Endothelial cell (in vitro differentiated cells): Measurements from ENCODE around the gene LRRC37A2. TPM values are rescaled to one million over a fixed set of nuclear protein-coding genes. Genes with fewer than 3 reads are reported as not detected.
A peak's percentile ranks its signal among the peaks of the same experiment; 100 is the strongest.
"Not testable (repeated sequence)": the region's sequence is repeated elsewhere in the genome, so short reads cannot be mapped to it uniquely, and the experiment has no call there.

Experiments used
- DNase-seq: peaks from one replicate; pipeline ENCODE4 v3.0.0; 2021; ENCODE audit warnings: low spot score
- H3K27ac Mint-ChIP-seq: one replicate; pipeline ENCODE4 v1.8.0; 2021; ENCODE audit warnings: mixed read lengths, inconsistent platforms; ENCODE audit not compliant: unreplicated experiment
- H3K27me3 Mint-ChIP-seq: one replicate; pipeline ENCODE4 v1.8.0; 2021; ENCODE audit warnings: mild to moderate bottlenecking, moderate library complexity, mixed read lengths, inconsistent platforms; ENCODE audit not compliant: unreplicated experiment
- H3K36me3 Mint-ChIP-seq: one replicate; pipeline ENCODE4 v1.8.0; 2021; ENCODE audit warnings: mild to moderate bottlenecking, low read depth, mixed read lengths, inconsistent platforms; ENCODE audit not compliant: unreplicated experiment
- H3K4me1 Mint-ChIP-seq: one replicate; pipeline ENCODE4 v1.8.0; 2021; ENCODE audit warnings: mild to moderate bottlenecking, mixed read lengths, inconsistent platforms; ENCODE audit not compliant: unreplicated experiment
- H3K4me3 Mint-ChIP-seq: one replicate; pipeline ENCODE4 v1.8.0; 2021; ENCODE audit warnings: mild to moderate bottlenecking, mixed read lengths, inconsistent platforms; ENCODE audit not compliant: unreplicated experiment
- H3K9me3 Mint-ChIP-seq: one replicate; pipeline ENCODE4 v1.8.0; 2021; ENCODE audit warnings: mixed read lengths, inconsistent platforms; ENCODE audit not compliant: unreplicated experiment
- total RNA-seq: library from RNA; stranded (reverse); fragmentation: NEBNext Ultra II Directional; extraction: Animal tissue kit (Norgen Biotek cat#: 25700); gene quantifications from one replicate; pipeline ENCODE4 v1.2.1, GENCODE V29; 2021; ENCODE audit not compliant: unreplicated experiment

The LRRC37A2 gene
- total RNA-seq, 1 donor from 2014 or later: 22.2 TPM

DNA sequence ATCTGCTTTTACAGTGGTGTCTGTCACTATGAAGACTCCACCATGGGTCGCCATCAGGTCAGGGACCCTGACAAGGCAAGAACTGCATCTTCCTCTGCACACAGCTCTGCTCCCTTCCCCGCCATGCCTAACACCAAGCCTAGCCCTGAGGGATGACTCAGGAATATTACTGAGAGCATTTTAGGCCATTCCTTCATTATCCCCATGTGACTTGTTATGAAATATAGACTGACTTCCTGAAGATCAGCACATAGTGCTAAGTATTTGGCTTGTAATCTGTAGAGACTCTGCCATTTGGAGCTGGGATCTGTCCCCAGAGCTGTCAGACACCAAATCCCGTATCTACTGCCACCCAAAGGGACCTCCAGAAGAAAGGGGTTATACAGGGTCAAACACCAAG, 47.8 kb downstream of the LRRC37A2 start:
- not testable (repeated sequence) for H3K27ac Mint-ChIP-seq, H3K4me3 Mint-ChIP-seq, H3K9me3 Mint-ChIP-seq, H3K4me1 Mint-ChIP-seq, H3K27me3 Mint-ChIP-seq, DNase-seq, H3K36me3 Mint-ChIP-seq

DNA sequence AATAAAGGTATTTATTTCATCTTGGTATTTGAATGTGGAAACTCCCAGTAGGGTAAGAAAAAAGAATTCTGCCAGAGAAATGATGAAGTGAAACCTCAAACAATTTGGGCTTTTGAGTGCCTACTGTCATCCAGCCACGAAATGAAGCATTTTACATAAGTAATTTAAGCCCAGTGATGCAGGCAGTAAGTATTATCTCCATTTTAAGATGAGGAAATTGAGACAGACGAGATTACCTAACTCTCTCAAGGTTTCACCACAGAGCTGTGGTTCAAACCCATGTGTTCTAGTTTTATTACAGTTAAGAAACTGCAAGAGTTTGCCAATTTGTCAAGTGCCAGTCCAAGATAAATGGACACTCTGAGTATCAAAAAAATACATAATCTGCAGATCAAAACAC, 54.0 kb downstream of the LRRC37A2 start:
- H3K4me1 Mint-ChIP-seq, DNase-seq, H3K4me3 Mint-ChIP-seq, H3K27me3 Mint-ChIP-seq, H3K27ac Mint-ChIP-seq, H3K9me3 Mint-ChIP-seq, H3K36me3 Mint-ChIP-seq: not testable (repeated sequence)

DNA sequence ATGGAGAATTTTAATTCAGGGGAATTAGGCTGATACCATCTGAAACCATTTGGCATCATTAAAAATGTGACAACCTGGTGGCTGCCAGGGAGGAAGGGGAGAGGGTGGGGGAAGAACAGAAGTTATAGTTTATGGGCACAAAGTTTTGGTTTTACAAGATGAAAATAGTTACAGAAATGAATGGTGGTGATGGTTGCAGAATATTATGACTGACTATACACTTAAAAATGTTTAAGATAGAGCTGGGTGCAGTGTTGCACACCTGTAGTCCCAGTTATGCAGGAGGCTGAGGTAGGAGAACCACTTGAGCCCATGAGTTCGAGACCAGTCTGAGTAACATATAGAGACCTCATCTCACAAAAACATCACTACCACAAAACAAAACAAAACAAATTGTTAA, 54.7 kb downstream of the LRRC37A2 start:
- not testable (repeated sequence) for H3K9me3 Mint-ChIP-seq, H3K27ac Mint-ChIP-seq, H3K36me3 Mint-ChIP-seq

DNA sequence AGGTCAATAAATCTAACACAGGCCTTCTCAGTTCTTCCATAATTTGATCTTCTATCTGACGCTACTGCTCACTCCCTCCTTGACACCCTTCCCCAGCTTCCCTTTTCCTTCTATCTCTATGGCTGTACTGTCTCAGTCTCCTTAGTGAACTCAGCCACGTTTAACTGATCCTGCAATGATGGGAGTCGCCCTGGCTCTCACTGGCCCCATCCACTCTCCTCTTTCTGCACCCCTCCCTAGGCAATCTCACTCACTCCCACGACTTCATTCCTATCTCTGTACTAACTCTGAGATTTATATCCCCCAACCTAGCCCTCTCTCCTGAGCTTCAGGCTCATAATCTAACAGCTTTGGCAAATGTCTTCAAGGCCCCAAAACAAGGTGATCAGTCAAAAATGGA, 59.5 kb downstream of the LRRC37A2 start:
- H3K4me1 Mint-ChIP-seq, H3K27ac Mint-ChIP-seq, H3K36me3 Mint-ChIP-seq, H3K27me3 Mint-ChIP-seq, DNase-seq, H3K9me3 Mint-ChIP-seq, H3K4me3 Mint-ChIP-seq: not testable (repeated sequence)

More for the DNA sequence above, 54.7 kb downstream of the LRRC37A2 start:
- H3K27me3 Mint-ChIP-seq, H3K4me3 Mint-ChIP-seq, DNase-seq, H3K4me1 Mint-ChIP-seq: not testable (repeated sequence)

DNA sequence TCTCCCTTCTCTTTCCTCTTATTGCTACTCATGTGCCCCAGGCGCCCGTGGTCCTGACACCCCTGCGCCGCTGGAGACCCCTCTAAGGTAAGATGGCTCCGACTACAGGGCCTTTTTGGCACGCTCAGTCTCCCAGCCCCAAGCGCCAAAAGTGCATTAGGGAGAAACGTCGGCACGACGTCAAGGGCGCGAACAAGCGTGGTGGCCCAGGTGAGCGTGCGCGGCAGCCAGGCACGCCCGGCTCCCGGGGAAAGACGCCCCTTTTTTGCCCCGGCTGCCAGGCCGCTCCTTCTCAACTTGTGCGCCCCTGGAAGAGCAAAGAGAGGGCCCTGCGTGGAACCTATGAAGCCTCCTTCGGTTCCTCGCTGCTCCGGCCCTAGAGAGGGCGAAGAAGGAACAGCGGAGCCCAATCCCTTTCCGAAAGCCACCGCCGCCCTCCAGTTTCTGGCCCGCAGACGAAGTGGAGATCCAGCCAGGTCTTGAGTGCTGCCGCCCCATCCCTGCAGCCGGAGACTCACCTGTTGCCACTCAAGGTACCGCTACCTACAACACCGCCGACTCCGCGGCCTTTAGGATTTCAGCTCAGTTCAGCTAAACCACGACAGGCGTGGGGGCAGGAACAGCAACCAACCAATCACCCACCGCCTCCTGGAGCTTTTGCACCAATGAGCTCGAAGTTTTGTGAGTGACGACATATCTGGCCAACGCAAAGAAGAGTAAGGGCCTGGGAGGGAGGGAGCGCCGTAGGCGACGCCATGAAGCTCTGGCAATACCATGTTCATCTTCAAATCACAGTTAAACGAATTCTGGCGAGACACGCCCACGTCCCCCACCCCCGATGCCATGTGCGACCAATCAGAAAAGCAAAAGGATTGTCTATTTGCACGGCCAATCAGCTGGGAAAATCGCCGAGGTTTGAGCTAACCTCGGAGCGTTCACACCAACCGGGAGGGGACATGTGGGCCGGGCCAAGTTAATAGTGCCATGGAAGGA, 67.1 kb downstream of the LRRC37A2 start, which contains the start of gene ARL17A:
Gene ARL17A, minus strand, starts transcription at position 609 of the 993 bp plus-strand sequence. CDS start 3,369 bp downstream, outside the sequence.
- not testable (repeated sequence) for H3K36me3 Mint-ChIP-seq, H3K4me3 Mint-ChIP-seq, H3K27ac Mint-ChIP-seq, H3K9me3 Mint-ChIP-seq, H3K4me1 Mint-ChIP-seq, H3K27me3 Mint-ChIP-seq
- peak; percentile 74 for DNase-seq

DNA sequence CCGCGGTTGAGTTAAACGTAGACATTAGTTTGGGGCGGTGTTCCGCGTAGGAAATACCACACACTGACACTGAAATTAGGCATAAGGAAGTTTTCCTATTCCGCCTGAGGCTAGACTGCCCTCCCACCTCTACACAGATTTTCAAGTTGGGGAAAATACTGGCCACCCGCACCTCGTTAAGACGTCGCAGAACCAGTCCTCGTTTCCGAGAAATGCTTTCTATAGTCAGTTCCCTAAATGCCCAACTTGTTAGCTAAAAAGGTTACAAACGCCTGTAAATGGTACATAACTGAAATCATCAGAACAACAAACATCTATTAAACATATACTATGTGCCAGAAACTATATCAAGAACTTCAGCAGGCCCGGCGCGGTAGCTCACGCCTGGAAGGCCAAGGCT, 67.8 kb downstream of the LRRC37A2 start:
- not testable (repeated sequence) for H3K27ac Mint-ChIP-seq, DNase-seq, H3K27me3 Mint-ChIP-seq, H3K4me3 Mint-ChIP-seq, H3K36me3 Mint-ChIP-seq, H3K9me3 Mint-ChIP-seq, H3K4me1 Mint-ChIP-seq

DNA sequence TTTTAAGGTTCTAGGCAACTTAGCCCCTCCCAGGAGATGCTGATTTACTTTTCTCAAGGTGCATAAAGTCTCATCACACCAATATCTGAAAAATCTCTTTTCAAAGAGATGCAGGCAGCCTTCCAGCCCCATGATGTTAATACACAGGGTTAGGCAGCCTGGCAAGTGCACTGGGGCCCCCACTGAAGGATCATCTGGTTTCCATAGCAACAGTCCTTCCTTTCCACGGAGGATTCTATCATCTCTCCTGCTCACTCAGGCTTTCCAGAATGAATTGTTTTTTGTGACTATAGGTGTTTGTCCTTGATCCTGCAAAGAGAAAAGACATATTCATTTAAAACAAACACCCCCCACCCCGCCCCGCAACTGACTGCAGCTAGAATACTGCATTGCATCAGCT, 73.2 kb downstream of the LRRC37A2 start:
- not testable (repeated sequence) for H3K27me3 Mint-ChIP-seq, H3K4me3 Mint-ChIP-seq, H3K27ac Mint-ChIP-seq, H3K9me3 Mint-ChIP-seq, H3K4me1 Mint-ChIP-seq, DNase-seq, H3K36me3 Mint-ChIP-seq

DNA sequence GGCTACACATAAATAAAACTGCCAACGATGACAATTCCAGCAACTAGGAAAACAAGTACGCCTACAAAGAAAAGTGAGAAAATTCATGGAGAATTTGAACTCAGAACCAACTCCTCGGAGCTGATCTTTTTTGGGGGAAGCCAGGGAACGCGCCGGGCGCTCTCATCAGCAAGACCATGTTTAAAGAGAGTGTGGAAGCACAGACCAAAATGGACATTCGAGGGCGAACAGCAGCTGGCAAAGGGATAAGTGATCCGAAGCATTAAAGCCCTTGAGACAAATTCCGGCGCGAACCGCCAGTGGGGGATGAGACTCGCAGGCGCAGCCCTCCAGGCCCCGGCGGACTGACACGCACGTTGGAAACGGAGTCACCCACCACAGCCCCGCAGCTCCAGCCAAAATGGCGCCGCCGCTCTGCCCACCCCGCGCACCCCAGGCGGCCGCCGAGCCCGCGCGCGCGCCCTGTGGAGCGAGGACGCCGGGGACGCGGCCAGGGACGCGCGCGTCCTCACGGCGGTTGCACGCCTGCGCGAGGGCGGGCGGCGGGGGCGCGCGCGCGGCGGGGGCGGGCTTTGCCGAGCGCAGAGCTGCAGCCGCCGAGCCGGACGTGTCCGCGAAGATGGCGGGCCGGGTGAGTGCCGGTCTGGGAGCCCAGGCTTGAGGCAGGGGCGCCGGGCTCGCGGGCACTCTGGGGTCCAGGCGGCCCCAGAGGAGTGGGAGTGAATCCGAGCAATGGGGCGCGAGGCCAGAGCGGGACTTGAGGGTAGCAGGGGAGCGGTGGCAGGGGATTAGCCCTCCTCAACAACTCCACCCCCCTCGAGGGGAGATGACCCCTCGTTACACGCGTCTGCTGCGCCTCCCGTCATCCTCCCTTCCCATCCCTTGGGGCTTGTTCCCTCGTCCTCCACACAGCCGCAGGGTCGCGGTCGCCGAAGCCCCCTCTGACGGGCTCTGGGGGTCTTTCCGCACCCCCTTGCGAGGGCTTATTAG, 78.2 kb downstream of the LRRC37A2 start, which contains the start of gene NSF:
Gene NSF, plus strand, starts transcription at position 513 of the 990 bp plus-strand sequence. Its CDS starts 107 bp downstream, at position 620.
- not testable (repeated sequence) for H3K4me3 Mint-ChIP-seq, H3K27ac Mint-ChIP-seq, H3K4me1 Mint-ChIP-seq, DNase-seq, H3K9me3 Mint-ChIP-seq, H3K36me3 Mint-ChIP-seq, H3K27me3 Mint-ChIP-seq

DNA sequence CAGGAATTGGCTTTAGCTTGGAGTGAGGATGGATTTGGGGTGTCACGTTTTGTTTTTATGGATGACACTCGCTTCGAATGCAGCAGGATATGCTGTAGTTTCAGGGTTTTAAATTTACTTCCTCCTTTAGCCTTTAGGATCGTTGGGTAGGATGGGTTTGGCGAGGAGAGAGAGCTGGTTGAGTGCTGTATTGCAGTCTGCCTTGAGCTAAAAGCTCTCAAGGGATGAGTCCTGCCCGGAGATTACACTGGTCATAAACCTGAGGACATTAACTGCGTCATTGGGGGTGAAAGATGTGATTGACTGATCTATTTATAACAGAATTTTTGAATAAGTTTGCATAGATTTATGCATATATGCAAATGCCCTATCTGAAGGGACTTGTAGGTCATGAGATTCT, 79.1 kb downstream of the LRRC37A2 start:
- not testable (repeated sequence) for H3K27me3 Mint-ChIP-seq, H3K9me3 Mint-ChIP-seq, H3K4me1 Mint-ChIP-seq, DNase-seq, H3K36me3 Mint-ChIP-seq, H3K4me3 Mint-ChIP-seq, H3K27ac Mint-ChIP-seq

DNA sequence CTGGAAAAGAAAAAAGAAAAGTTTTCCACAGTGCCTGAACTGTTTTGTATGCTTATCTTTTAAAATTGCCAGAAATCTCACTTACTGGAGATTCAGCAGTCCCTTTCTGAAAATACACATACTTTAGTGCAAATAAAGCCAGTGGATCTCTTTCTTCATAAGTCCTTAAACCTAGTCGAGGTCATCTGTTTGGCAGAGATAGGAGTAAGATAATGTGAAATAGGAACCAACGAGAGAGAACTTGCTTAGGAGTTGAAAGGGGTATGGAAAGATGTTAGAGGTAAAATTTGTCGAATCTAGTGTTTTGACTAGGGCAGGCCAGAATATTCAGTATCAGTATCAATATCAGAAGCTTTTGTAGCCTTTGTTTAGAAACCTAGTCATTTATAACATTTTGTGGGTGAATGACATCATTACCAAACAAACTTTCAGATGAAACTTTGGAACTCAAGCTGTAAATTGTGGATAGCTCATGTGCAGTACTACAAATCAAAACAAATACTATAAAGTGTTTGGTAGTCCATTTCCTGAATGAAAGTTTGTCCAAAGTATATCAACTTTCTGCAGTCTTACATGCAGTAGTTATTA, 86.2 kb downstream of the LRRC37A2 start:
- DNase-seq, H3K27me3 Mint-ChIP-seq, H3K4me3 Mint-ChIP-seq, H3K27ac Mint-ChIP-seq, H3K36me3 Mint-ChIP-seq, H3K4me1 Mint-ChIP-seq, H3K9me3 Mint-ChIP-seq: not testable (repeated sequence)

DNA sequence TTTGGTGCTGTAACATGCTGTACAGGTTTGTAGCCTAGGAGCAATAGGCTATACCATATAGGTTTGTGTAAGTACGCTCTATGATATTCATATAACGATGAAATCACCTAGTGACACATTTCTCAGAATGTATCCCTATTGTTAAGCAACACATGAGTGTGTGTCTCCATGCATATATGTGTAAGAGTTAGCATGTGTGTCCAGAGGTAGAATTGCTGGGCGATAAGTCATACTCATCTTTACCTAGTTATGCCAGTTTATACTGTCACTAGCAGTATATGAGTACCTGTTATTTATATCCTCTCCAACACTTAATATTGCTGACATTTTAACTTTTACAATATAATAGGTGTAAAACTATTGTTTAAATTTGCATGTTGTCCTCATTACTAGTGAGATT, 88.5 kb downstream of the LRRC37A2 start:
- not testable (repeated sequence) for H3K27ac Mint-ChIP-seq, H3K27me3 Mint-ChIP-seq, H3K4me3 Mint-ChIP-seq, H3K4me1 Mint-ChIP-seq, H3K36me3 Mint-ChIP-seq, DNase-seq, H3K9me3 Mint-ChIP-seq
